Stimulated activated CD8-positive, alpha-beta memory T cell treated with anti-CD3 and anti-CD28 coated beads, Interleukin-7, amount 100 ng/mL, for 1 hour (primary cell): Measurements from ENCODE around the gene ELMO1.

Experiments
- DNase-seq, 2 donors: peaks; one replicate each; pipeline ENCODE4 v3.0.0-alpha.2; 2020; ENCODE audit warnings: low read depth in 2 of 2

ELMO1 gene

DNA sequence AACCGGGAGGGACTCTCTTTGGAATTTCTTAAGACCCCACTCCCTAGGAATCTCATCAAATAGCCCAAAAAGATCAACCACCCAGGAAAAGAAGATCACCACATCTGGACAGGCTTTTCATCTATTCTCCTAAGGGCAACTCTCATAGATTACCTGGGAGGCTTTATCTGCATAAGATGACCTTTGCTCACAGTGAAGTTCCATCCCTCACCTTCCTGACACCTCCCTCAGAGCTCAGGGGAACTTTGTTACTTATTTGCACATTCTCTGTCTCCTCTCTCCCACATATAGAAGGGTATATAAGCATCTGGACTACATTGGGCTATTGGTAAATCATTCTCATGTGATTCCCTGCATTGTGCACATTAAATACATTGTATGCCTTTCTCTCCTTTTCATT lies 80.1 kb downstream of the ELMO1 start:
- DNase-seq: no peak

DNA sequence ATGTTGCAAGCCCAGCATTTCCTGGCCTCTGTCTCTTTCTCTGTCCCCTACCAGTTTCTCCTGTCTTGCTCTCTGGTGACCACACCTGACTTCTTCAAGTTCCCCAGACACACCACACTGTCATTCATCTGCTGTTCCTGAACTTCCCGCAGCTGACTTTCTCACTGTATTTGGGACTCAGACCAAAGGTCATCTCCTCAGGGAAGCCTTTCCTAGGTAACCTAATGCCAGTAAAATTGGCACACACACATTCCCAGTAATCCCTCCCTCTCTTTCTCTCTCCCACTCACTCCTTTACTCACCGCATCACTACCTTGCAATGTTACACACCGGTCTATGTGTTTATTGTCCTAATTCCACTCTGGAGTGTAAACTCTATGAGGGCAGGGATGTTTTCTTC lies 81.7 kb downstream of the ELMO1 start:
- DNase-seq: no peak

DNA sequence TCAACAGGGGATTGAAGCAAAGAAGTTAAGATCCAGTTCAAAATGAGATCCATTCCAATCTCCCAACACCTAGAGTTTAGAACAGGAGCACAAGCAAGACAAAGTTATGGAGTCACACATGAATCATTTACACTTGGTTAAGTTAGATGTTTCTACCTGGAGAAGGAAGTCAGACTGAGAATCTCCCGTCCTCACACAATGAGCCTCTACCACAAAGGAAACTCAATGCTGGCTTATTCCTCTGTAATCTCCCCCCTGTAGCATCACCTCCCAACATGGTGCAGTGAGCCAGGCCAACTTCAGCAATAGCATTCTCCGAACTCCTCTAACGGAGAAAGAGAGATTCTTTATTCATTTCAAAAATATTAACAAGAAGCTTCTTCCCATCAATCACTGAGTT lies 82.2 kb downstream of the ELMO1 start:
- DNase-seq: no peak

DNA sequence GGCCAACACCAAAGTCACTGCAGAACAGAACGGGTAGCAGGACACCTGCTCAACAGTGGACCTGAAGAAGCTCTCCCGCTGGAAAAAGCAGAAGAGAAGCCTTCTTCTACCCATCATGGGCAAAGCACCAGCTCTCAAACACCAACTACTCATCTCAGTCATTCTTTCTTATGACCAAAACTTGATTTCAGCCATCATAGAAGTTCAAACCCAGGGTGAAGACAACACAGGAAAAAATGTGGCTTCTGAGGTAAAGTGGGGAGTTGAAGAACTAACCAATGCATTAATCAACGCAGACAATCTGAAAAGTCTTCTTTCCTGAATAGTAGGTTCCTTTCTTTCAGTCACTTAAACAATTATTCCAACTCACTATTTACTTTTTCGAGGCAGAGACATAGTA lies 83.3 kb downstream of the ELMO1 start:
- no peak for DNase-seq

DNA sequence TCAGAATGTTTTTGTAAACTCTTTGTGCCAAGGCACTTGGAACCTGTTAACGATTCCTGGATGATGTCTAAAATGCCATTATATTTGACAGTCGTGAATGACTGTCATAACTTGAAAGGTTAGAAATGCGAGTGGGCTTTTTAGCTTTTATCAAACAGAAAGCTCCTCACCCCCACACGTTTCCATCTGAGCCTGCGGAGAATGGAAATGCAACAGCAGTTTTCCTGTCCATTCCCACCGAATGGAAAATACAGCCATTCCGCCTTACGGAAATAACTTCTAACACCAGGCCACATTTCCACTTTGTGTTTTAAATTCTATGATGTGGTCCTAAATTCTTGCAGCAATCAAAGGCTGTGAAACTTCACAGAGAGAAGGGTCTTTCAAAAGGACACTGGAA lies 83.8 kb downstream of the ELMO1 start:
- DNase-seq: no peak

- DNase-seq: no peak
These were observed 84.8 kb downstream of the ELMO1 start for GRCh38 chr7:37363536-37364491.

- DNase-seq: no peak
These were observed 85.9 kb downstream of the ELMO1 start for GRCh38 chr7:37362802-37363201.

DNA sequence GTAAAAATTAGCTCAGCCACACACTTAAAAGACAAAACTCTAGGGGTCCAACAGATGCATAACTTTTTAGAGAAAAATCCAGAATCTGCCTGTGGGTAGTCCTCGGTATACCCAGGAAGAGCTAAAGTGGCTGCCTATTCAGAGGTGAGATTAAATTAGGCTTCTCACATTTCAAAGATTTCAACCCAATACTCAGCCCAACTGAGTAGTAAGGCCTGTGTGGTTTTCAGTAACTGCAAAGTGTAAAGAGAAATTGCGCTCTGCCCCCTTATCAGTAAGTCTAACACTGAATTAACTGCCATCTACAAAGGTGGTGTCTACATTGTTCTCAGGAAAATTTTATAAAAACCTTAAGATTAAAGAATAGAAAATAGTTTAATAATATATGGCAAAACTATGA lies 88.2 kb downstream of the ELMO1 start:
- DNase-seq: no peak

DNA sequence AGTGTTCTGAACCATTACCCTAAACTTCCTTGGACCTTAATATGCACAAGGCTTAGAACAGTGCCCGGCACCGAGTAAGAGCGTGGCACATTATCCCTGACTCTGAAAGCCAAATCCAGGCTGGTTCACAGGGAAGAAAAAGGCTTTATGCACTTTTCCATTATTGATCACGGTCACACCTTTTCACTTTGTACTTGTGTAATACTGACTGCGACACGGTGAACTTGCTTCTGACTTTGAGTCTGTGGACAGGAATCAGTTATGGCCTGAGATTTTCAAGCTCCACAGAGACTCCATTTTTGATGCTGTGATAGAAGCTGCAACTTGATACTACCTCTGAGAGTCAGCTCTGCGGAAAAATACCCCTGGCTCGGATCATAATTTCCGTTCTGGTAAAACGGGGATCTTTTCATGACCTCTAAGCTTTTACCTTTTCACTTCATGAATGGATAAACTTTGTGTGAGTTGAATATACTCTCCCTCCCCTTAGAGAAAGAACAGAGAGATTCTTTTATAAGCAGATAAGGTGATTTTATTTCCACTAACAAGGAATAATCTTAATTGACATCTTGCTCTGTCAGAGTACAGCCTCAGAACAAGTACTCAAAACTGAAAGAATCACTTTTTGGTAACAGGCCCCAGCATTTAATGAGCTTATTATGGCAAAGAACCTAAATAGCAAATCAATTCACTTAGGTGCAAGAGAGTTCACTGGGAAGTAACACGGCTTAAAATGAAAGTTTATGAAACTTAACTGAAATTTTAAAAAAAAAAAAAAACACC lies 88.8 kb downstream of the ELMO1 start:
- no peak for DNase-seq

- no peak for DNase-seq
These were observed 89.5 kb downstream of the ELMO1 start for GRCh38 chr7:37359180-37359579.

DNA sequence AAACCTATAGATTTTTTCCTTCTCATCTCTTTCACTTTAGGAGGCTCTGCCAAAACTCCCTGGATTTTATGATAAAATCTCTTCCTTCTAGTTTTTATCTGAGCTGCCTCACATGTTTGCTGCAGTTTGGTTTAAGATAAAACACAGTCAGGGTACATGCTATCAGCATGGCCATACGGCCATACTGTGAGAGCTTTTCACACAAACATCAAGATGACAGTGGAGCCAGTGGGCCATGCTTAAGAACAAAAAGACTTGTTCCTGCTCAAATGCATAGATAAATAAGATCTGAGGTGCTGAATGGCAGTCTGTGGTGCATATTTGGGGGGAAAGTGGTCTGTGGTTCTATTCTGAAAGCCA lies 91.0 kb downstream of the ELMO1 start:
- DNase-seq: no peak

DNA sequence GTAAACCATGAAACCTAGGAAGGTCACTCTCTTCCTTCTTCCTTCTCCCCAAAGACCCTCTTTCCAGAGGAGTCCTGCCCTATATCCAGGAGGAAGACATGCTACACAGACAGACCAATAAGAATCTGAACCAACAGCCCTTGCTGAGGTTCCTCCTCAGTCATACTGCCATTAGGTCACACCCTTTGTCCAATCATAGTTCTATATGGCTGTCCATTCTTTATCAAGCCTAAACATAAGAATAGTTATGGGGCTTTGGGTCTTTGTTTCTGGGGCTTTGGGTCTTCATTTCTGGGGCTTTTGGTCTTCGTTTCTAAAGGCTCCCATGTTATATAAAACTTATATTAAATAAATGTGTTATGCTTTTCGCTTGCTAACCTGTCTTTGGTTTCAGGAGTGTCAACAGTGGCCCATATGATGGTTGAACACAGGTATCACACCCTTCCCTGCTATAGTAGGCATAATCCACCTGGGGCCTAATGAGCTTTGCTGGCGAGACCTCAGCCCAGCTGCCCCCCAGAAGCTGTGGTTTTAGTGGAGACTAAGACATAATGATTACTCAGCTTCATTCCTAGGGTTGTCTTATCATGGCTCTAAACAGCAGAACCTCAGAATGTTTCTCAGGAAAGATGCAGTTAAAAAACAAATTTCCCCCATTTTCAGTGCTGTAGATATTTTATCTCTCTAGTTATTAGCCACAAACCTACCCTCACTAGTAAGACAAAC lies 91.6 kb downstream of the ELMO1 start:
- DNase-seq: no peak

DNA sequence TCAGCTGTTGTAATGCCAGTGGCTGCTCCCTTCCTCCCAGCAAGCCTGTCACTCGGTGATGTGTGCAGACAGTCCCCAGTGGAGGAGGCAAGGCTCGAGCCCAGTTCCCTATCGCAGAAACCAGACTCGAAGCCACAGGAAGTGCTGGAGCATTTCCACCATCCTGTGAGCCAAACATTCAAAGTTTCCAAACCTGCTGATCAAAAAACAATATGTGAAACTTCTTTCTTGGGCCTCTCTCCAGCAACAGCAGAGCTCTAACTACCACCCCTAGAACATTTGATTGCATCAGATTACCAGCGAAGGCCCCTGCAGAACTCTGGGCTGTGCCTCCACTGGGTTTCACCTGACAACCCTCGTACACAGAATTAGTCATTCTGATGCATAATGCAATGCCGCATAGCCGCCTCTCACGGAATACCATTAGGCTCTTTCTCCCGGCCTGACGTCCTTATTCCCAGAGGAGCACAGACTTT lies 94.0 kb downstream of the ELMO1 start:
- DNase-seq: no peak

DNA sequence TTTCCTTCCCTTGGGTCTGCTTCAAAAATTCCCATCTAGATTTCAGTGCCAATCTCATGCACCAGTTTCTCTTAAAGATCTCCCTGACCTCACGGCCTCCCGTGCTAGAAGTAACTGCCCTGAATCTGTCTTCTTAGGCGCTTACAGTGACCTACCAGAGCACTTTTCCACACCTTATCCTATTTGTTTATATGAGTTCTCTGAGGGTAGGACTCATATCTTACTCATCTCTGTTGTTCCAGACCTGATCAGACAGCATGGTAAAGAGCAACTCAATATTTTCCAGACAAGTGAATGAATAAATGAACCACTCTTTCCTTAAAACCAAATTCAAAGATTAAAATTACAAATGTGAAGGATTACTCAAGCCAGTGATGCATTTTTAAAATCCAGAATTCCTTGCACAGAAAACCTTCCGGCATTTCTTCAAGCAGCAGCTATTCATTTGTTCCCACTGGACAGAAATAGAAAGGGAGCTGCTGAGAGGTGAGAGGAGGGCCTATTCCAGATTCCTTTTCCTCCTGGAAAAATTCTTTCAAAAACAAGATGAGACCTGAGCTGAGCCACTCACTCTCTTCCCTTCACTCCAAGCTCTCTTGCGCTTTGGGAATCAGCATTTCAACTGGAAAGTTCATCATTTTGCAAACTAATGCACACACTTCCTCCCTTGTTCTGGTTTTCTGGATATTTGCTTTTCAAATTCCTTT lies 94.6 kb downstream of the ELMO1 start:
- no peak for DNase-seq

DNA sequence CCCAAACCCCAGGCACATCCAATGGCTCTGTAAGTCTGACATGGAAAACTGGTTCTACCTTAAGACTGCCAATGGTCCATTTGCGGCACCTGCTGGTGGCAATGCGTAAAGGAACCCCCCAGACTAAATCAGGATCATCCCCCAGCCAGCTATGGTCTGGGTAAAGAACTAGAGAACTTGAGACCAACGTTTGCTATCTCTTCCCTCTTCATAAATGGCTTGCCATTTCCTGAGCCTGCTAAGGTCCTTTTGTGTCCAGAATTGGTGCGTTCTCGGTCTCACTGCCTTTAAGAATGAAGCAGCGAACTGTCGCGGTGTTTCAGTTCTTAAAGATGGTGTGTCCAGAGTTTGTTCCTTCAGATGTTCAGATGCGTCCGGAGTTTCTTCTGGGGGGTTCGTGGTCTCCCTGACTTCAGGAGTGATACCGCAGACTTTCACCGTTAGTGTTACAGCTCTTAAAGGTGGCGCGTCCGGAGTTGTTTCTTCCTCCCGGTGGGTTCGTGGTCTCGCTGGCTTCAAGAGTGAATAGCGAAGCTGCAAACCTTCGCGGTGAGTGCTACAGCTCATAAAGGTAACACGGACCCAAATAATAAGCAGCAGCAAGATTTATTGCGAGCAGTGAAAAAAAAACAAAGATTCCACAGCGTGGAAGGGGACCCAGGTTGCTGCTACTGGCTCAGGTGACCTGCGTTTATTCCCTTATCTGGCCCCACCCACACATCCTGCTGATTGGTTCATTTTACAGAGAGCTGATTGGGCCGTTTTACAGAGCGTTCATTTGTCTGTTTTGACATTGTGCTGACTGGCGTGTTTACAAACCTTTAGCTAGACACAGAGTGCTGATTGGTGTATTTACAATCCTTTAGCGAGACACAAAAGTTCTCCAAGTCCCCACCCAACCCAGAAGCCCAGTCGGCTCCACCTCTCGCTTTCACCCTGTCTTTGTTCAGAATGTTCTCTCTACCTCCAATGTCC lies 95.4 kb downstream of the ELMO1 start:
- DNase-seq: peak; percentile 27 to 33

DNA sequence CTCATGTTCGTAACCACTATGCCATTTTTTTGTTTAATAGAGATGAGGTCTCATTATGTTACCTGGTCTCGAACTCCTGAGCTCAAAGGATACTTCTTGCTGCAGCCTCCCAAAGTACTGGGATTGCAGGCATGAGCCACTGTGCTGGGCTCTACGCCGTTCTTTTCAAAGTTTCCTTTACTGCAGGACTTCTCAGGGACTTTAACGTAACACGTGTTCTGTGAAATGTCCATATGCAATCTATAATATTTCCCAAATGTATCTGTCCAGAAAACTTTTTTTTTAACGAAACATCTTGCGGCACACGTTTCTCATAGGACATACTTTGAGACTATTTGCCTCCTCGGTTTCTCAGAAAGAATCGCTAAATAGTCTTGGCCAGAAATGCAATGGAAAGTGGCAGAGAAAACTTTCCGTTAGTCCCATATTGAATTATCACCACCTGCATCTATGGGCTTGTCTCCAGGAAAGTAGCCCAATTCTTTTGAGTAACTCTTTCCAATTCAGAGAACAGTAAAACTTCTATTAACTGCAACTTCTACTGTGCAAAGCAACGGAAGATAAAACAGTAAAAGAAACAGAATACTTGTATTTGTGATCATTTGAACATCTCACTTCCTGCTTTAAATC lies 96.3 kb downstream of the ELMO1 start:
- DNase-seq: no peak

DNA sequence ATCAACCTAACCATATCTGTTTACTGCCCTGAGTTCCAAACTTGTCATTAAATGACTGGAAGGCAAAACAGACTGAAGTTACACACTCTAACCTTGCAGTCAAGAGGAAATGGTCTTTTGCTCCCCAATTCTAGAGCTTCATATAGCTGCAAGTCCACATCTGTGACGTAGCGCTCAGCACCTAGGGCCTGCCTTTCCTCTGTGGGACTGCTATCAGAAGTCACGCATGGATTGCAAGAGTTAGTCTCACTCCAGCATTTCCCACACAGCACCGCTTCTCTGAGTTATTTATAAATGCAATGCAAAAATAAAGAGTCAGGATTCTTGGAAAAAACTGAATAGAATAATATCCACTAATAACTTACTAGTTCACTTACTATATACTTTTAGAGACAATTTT lies 96.9 kb downstream of the ELMO1 start:
- no peak for DNase-seq

DNA sequence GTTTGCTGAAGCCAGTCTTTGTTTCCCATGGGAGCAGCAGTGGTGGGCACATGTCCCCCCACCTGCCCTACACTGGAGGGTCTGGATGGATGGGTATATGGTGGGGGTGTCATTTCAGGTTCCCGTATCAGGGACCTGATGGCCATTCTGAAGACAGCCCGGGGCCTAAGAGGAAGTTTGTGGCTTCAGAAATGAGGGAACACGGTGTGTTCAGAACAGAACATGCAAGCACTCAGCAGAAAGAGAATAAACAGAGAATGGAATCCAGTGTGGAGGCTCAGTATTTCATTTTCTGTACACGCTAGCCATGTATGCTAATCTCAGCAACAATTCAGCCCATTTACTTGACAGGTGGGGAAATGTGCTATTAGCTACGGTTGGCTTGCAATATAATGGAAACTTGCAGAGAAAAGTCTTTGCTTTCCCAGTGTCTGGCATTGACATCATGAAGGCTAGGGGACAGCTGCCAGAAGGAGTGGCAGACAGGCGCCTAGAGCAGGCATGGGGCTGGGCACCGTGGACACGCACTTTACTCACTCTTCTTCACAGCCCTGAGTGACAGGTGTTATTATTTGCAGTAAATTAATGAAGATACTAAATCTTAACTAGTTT lies 98.6 kb downstream of the ELMO1 start:
- DNase-seq: no peak

- no peak for DNase-seq
These were observed 99.7 kb downstream of the ELMO1 start for GRCh38 chr7:37348982-37349381.

- no peak for DNase-seq
These were observed 101.9 kb downstream of the ELMO1 start for GRCh38 chr7:37346761-37347160.
